GM12874 (cell line): ENCODE measurements around the gene LRFN4.

Experiments
- CTCF ChIP-seq: IDR thresholded peaks from 2 replicates; pipeline ENCODE4 v1.5.1; 2011; ENCODE audit warnings: low read depth, mild to moderate bottlenecking, control low read depth, low read length, moderate library complexity; ENCODE audit not compliant: insufficient read depth

The LRFN4 gene

GRCh38 chr11:66879583-66879982 lies 22.7 kb downstream of the LRFN4 start:
- no peak for TF ChIP-seq CTCF

GRCh38 chr11:66879999-66880398 lies 23.1 kb downstream of the LRFN4 start:
- TF ChIP-seq CTCF, result no peak

GRCh38 chr11:66880496-66881450 lies 23.9 kb downstream of the LRFN4 start:
- TF ChIP-seq CTCF, result no peak

GRCh38 chr11:66881451-66881835 lies 24.6 kb downstream of the LRFN4 start:
- no peak for TF ChIP-seq CTCF

GRCh38 chr11:66881927-66882452 lies 25.1 kb downstream of the LRFN4 start:
- no peak for TF ChIP-seq CTCF

- TF ChIP-seq CTCF, result no peak
Observed at GRCh38 chr11:66882561-66883015, 25.7 kb downstream of the LRFN4 start.

- TF ChIP-seq CTCF, result peak; percentile 87
Observed at GRCh38 chr11:66883016-66883965, 26.4 kb downstream of the LRFN4 start.
